GM18502 (cell line): ENCODE measurements around the gene OR1J1.

ENCODE experiments used
- ATAC-seq: cut with Tn5 transposase; IDR thresholded peaks from one replicate; pipeline ENCODE4 v1.9.1; 2021; ENCODE audit warnings: mild to moderate bottlenecking; ENCODE audit not compliant: unreplicated experiment, poor library complexity

Gene OR1J1

GRCh38 chr9:122477826-122478225, at the start of gene OR1J1:
TSS of gene OR1J1 (minus strand) at chr9:122477926. CDS start at chr9:122477926, 0 bp downstream.
- no peak for ATAC-seq

- no peak for ATAC-seq
Observed at GRCh38 chr9:122527193-122527592, 49.5 kb upstream of the OR1J1 start, which contains the start of gene OR1N1. TSS of gene OR1N1 (minus strand) at chr9:122527293. CDS start at chr9:122527293, 0 bp downstream.

- no peak for ATAC-seq
Observed at GRCh38 chr9:122526602-122527001, 48.9 kb upstream of the OR1J1 start.

GRCh38 chr9:122519376-122519775, 41.6 kb upstream of the OR1J1 start:
- no peak for ATAC-seq

GRCh38 chr9:122518841-122519240, 41.1 kb upstream of the OR1J1 start, which contains the start of gene OR1J4:
TSS of gene OR1J4 (plus strand) at chr9:122519141. CDS start at chr9:122519141, 0 bp downstream.
- no peak for ATAC-seq

GRCh38 chr9:122518226-122518625, 40.5 kb upstream of the OR1J1 start:
- no peak for ATAC-seq

GRCh38 chr9:122510502-122510901, 32.8 kb upstream of the OR1J1 start, which contains the start of gene OR1J2:
TSS of gene OR1J2 (plus strand) at chr9:122510802. CDS start at chr9:122510802, 0 bp downstream.
- ATAC-seq: no peak

- ATAC-seq: no peak
Observed at GRCh38 chr9:122506964-122507363, 29.2 kb upstream of the OR1J1 start.

GRCh38 chr9:122498883-122499288, 21.2 kb upstream of the OR1J1 start:
- ATAC-seq: no peak

- ATAC-seq: no peak
Observed at GRCh38 chr9:122479062-122479461, 1.3 kb upstream of the OR1J1 start.

- no peak for ATAC-seq
Observed at GRCh38 chr9:122477346-122477745, 380 bp downstream of the OR1J1 start.

GRCh38 chr9:122475717-122476116, 2.0 kb downstream of the OR1J1 start:
- ATAC-seq: no peak

GRCh38 chr9:122474561-122474960, 3.2 kb downstream of the OR1J1 start:
- no peak for ATAC-seq

GRCh38 chr9:122468735-122469134, 9.0 kb downstream of the OR1J1 start:
- ATAC-seq: no peak

GRCh38 chr9:122466456-122466855, 11.3 kb downstream of the OR1J1 start:
- no peak for ATAC-seq

- peak; percentile 69 for ATAC-seq
Observed at GRCh38 chr9:122464633-122465567, 12.8 kb downstream of the OR1J1 start.

GRCh38 chr9:122463828-122464632, 13.7 kb downstream of the OR1J1 start:
- ATAC-seq: peak; percentile 4

GRCh38 chr9:122457787-122458186, 19.9 kb downstream of the OR1J1 start:
- no peak for ATAC-seq

- ATAC-seq: no peak
Observed at GRCh38 chr9:122456123-122456522, 21.6 kb downstream of the OR1J1 start.

GRCh38 chr9:122453677-122454135, 24.0 kb downstream of the OR1J1 start:
- ATAC-seq: no peak
